ENCODE measurements around the gene SELENOP. TPM values are rescaled to one million over a fixed set of nuclear protein-coding genes. Genes with fewer than 3 reads are reported as not detected.
A peak's percentile ranks its signal among the peaks of the same experiment; 100 is the strongest.

The SELENOP gene
- total and polyA plus RNA-seq, 2 of the 13 experiments (the other 11 are each of a cell fraction or from before 2014, with no cell fraction given), result 1,895 to 2,083 TPM

DNA sequence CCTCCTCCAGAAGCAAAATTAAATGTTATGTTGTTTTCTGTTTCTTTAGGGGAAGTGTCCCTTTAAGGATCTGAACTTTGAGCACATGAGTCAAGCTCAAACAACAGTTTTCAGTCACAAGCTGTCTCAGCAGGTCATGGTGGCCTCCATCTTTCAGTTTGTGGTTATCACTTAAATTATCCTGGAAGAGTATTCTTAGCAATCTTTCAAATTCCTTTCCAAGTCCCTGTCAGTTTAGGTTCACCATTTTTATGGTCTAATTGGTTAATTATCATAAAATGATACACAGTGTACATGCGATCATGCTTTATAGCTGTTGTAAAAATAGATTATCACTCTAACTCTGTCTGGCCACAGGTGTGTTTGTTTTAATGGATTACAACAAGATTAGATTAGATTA lies 43.1 kb upstream of the SELENOP start (continued):
- TF ChIP-seq ATAD3A (CRISPR knock-in tag; IDR thresholded peaks at IDR 0.05) (no peak), CENPBD1 (CRISPR knock-in tag; IDR thresholded peaks at IDR 0.05; ENCODE audit: borderline replicate concordance, low read depth) (no peak), ZNF205 (CRISPR knock-in tag; IDR thresholded peaks at IDR 0.05) (no peak), KLF9 (CRISPR knock-in tag; IDR thresholded peaks at IDR 0.05; ENCODE audit: low read depth) (no peak), ZNF747 (CRISPR knock-in tag; IDR thresholded peaks at IDR 0.05; ENCODE audit: borderline replicate concordance) (no peak), ZBTB7B (CRISPR knock-in tag; IDR thresholded peaks at IDR 0.05) (no peak), ZNF34 (CRISPR knock-in tag; IDR thresholded peaks at IDR 0.05; ENCODE audit: borderline replicate concordance) (no peak), KLF13 (CRISPR knock-in tag; IDR thresholded peaks at IDR 0.05) (no peak), YEATS2 (CRISPR knock-in tag; IDR thresholded peaks at IDR 0.05; ENCODE audit: borderline replicate concordance) (no peak), MIER2 (CRISPR knock-in tag; IDR thresholded peaks at IDR 0.05) (no peak), NCOA5 (CRISPR knock-in tag; IDR thresholded peaks at IDR 0.05) (no peak), NFATC3 (CRISPR knock-in tag; IDR thresholded peaks at IDR 0.05) (no peak), ZNF274 (CRISPR knock-in tag; IDR thresholded peaks at IDR 0.05) (no peak), FOSL1 (CRISPR knock-in tag; IDR thresholded peaks at IDR 0.05; ENCODE audit: borderline replicate concordance) (peak; percentile 50; the same call in 1 of the 2 replicates), ZNF282 (IDR thresholded peaks at IDR 0.05; ENCODE audit: partially characterized antibody) (no peak)
- TF ChIP-seq, protein P1, sequence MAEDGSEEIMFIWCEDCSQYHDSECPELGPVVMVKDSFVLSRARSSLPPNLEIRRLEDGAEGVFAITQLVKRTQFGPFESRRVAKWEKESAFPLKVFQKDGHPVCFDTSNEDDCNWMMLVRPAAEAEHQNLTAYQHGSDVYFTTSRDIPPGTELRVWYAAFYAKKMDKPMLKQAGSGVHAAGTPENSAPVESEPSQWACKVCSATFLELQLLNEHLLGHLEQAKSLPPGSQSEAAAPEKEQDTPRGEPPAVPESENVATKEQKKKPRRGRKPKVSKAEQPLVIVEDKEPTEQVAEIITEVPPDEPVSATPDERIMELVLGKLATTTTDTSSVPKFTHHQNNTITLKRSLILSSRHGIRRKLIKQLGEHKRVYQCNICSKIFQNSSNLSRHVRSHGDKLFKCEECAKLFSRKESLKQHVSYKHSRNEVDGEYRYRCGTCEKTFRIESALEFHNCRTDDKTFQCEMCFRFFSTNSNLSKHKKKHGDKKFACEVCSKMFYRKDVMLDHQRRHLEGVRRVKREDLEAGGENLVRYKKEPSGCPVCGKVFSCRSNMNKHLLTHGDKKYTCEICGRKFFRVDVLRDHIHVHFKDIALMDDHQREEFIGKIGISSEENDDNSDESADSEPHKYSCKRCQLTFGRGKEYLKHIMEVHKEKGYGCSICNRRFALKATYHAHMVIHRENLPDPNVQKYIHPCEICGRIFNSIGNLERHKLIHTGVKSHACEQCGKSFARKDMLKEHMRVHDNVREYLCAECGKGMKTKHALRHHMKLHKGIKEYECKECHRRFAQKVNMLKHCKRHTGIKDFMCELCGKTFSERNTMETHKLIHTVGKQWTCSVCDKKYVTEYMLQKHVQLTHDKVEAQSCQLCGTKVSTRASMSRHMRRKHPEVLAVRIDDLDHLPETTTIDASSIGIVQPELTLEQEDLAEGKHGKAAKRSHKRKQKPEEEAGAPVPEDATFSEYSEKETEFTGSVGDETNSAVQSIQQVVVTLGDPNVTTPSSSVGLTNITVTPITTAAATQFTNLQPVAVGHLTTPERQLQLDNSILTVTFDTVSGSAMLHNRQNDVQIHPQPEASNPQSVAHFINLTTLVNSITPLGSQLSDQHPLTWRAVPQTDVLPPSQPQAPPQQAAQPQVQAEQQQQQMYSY (CRISPR knock-in tag; IDR thresholded peaks at IDR 0.05), result no peak
- TF ChIP-seq, protein P2, sequence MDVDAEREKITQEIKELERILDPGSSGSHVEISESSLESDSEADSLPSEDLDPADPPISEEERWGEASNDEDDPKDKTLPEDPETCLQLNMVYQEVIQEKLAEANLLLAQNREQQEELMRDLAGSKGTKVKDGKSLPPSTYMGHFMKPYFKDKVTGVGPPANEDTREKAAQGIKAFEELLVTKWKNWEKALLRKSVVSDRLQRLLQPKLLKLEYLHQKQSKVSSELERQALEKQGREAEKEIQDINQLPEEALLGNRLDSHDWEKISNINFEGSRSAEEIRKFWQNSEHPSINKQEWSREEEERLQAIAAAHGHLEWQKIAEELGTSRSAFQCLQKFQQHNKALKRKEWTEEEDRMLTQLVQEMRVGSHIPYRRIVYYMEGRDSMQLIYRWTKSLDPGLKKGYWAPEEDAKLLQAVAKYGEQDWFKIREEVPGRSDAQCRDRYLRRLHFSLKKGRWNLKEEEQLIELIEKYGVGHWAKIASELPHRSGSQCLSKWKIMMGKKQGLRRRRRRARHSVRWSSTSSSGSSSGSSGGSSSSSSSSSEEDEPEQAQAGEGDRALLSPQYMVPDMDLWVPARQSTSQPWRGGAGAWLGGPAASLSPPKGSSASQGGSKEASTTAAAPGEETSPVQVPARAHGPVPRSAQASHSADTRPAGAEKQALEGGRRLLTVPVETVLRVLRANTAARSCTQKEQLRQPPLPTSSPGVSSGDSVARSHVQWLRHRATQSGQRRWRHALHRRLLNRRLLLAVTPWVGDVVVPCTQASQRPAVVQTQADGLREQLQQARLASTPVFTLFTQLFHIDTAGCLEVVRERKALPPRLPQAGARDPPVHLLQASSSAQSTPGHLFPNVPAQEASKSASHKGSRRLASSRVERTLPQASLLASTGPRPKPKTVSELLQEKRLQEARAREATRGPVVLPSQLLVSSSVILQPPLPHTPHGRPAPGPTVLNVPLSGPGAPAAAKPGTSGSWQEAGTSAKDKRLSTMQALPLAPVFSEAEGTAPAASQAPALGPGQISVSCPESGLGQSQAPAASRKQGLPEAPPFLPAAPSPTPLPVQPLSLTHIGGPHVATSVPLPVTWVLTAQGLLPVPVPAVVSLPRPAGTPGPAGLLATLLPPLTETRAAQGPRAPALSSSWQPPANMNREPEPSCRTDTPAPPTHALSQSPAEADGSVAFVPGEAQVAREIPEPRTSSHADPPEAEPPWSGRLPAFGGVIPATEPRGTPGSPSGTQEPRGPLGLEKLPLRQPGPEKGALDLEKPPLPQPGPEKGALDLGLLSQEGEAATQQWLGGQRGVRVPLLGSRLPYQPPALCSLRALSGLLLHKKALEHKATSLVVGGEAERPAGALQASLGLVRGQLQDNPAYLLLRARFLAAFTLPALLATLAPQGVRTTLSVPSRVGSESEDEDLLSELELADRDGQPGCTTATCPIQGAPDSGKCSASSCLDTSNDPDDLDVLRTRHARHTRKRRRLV (CRISPR knock-in tag; IDR thresholded peaks at IDR 0.05), result no peak
- TF ChIP-seq, protein P3, sequence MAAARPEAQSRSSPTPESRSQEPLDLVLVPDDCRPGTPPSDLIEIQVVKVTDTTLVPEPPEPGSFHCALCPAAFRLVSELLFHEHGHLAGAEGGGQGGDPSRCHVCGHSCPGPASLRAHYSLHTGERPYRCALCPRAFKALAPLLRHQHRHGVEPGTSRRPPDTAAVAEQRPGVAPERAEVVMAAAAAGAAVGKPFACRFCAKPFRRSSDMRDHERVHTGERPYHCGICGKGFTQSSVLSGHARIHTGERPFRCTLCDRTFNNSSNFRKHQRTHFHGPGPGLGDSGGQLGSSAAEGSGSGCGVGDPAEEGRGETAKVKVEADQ (CRISPR knock-in tag; IDR thresholded peaks at IDR 0.05; ENCODE audit: borderline replicate concordance), result no peak
- TF ChIP-seq, protein P4, sequence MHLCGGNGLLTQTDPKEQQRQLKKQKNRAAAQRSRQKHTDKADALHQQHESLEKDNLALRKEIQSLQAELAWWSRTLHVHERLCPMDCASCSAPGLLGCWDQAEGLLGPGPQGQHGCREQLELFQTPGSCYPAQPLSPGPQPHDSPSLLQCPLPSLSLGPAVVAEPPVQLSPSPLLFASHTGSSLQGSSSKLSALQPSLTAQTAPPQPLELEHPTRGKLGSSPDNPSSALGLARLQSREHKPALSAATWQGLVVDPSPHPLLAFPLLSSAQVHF (CRISPR knock-in tag; IDR thresholded peaks at IDR 0.05), result no peak
